Immature natural killer cell (primary cell): ENCODE data around the gene FBXL20. TPM values are rescaled to one million over a fixed set of nuclear protein-coding genes. Genes with fewer than 3 reads are reported as not detected.
"Not testable (repeated sequence)": the region's sequence is repeated elsewhere in the genome, so short reads cannot be mapped to it uniquely, and the experiment has no call there.

Source experiments
- DNase-seq, 3 donors: peaks; one replicate each; pipeline ENCODE4 v3.0.0; 2022; ENCODE audit warnings: mixed read lengths in 1 of 3
- H3K27ac Mint-ChIP-seq, 6 donors: one replicate each; pipeline ENCODE4 v1.8.0; 2020; ENCODE audit warnings: mixed read lengths in 6 of 6, mild to moderate bottlenecking in 5 of 6, inconsistent platforms in 4 of 6, moderate library complexity in 3 of 6
- H3K27me3 Mint-ChIP-seq, 3 donors: one replicate each; pipeline ENCODE4 v1.8.0; 2020 to 2021; ENCODE audit warnings: low read depth in 3 of 3, mild to moderate bottlenecking in 3 of 3, mixed read lengths in 3 of 3, moderate library complexity in 3 of 3, inconsistent platforms in 1 of 3
- H3K36me3 Mint-ChIP-seq, 3 donors: one replicate each; pipeline ENCODE4 v1.8.0; 2020; ENCODE audit warnings: mixed read lengths in 3 of 3, inconsistent platforms in 2 of 3, mild to moderate bottlenecking in 2 of 3
- H3K4me1 Mint-ChIP-seq, 2 donors: one replicate each; pipeline ENCODE4 v1.8.0; 2020; ENCODE audit warnings: inconsistent platforms in 2 of 2, mild to moderate bottlenecking in 2 of 2, mixed read lengths in 2 of 2, moderate library complexity in 1 of 2
- H3K4me3 Mint-ChIP-seq, 5 donors: one replicate each; pipeline ENCODE4 v1.8.0; 2020; ENCODE audit warnings: mild to moderate bottlenecking in 5 of 5, mixed read lengths in 5 of 5, inconsistent platforms in 3 of 5, moderate library complexity in 3 of 5
- H3K9me3 Mint-ChIP-seq, 6 donors: one replicate each; pipeline ENCODE4 v1.8.0; 2020; ENCODE audit warnings: mild to moderate bottlenecking in 6 of 6, mixed read lengths in 6 of 6, inconsistent platforms in 4 of 6, moderate library complexity in 3 of 6
- polyA plus RNA-seq, 3 donors: library from polyadenylated mRNA; unstranded; fragments of 300-500 nt; fragmentation: Illumina TruSeq; gene quantifications; one replicate each; pipeline ENCODE4 v1.2.3, GENCODE V29; 2021

FBXL20 gene
- polyA plus RNA-seq, 3 donors from 2014 or later, result 0.55 to 4.9 (median 2.4) TPM

- Mint-ChIP-seq H3K36me3 (no peaks in the 10 kb centered on the region), H3K27ac (no peak overlapping the region), H3K27me3 (peaks cover 0 to 2% (median 0%) of the 10 kb centered on the region in 3 donors), H3K9me3 (no peaks in the 10 kb centered on the region), H3K4me3 (no peak overlapping the region), H3K4me1 (peaks cover 12 to 15% of the 10 kb centered on the region in 2 donors)
- DNase-seq, result no peak
Observed at GRCh38 chr17:39365242-39365641, 36.2 kb downstream of the FBXL20 start.

GRCh38 chr17:39364236-39365025 is 37.0 kb downstream of the FBXL20 start:
- no peaks in the 10 kb centered on the region for H3K36me3 Mint-ChIP-seq
- H3K4me3 Mint-ChIP-seq, result no peak overlapping the region
- peak overlapping the region in 1 of 6 donors; percentile 42 for H3K27ac Mint-ChIP-seq
- no peaks in the 10 kb centered on the region for H3K9me3 Mint-ChIP-seq
- no peak for DNase-seq
- peaks cover 0 to 2% (median 0%) of the 10 kb centered on the region in 3 donors for H3K27me3 Mint-ChIP-seq
- peaks cover 12 to 15% of the 10 kb centered on the region in 2 donors for H3K4me1 Mint-ChIP-seq

- Mint-ChIP-seq H3K9me3 (no peaks in the 10 kb centered on the region), H3K27ac (peak overlapping the region in 2 of 6 donors; percentile 2 to 10), H3K36me3 (no peaks in the 10 kb centered on the region)
Observed at GRCh38 chr17:39361064-39361463, 40.4 kb downstream of the FBXL20 start.

GRCh38 chr17:39360537-39360936 is 40.9 kb downstream of the FBXL20 start:
- no peak overlapping the region for H3K4me3 Mint-ChIP-seq
- H3K27me3 Mint-ChIP-seq, result peaks cover 0 to 2% (median 0%) of the 10 kb centered on the region in 3 donors
- no peak overlapping the region for H3K27ac Mint-ChIP-seq
- no peaks in the 10 kb centered on the region for H3K9me3 Mint-ChIP-seq
- H3K36me3 Mint-ChIP-seq, result no peaks in the 10 kb centered on the region
- no peak for DNase-seq
- H3K4me1 Mint-ChIP-seq, result peaks cover 13 to 15% of the 10 kb centered on the region in 2 donors

More at GRCh38 chr17:39361064-39361463, 40.4 kb downstream of the FBXL20 start:
- Mint-ChIP-seq H3K4me1 (peaks cover 13 to 15% of the 10 kb centered on the region in 2 donors), H3K27me3 (peaks cover 0 to 2% (median 0%) of the 10 kb centered on the region in 3 donors), H3K4me3 (no peak overlapping the region)
- no peak for DNase-seq

GRCh38 chr17:39359994-39360393 is 41.4 kb downstream of the FBXL20 start:
- Mint-ChIP-seq H3K4me1 (peaks cover 9 to 10% of the 10 kb centered on the region in 2 donors), H3K9me3 (no peaks in the 10 kb centered on the region), H3K36me3 (no peaks in the 10 kb centered on the region), H3K27ac (no peak overlapping the region), H3K27me3 (peaks cover 0 to 2% (median 0%) of the 10 kb centered on the region in 3 donors), H3K4me3 (no peak overlapping the region)
- no peak for DNase-seq

- Mint-ChIP-seq H3K9me3 (no peaks in the 10 kb centered on the region), H3K27ac (no peak overlapping the region), H3K4me3 (no peak overlapping the region), H3K27me3 (no peaks in the 10 kb centered on the region), H3K4me1 (peaks cover 14 to 18% of the 10 kb centered on the region in 2 donors), H3K36me3 (no peaks in the 10 kb centered on the region)
- no peak for DNase-seq
Observed at GRCh38 chr17:39357986-39358385, 43.4 kb downstream of the FBXL20 start.

GRCh38 chr17:39357488-39357887 is 43.9 kb downstream of the FBXL20 start:
- Mint-ChIP-seq H3K9me3 (no peaks in the 10 kb centered on the region), H3K27ac (no peak overlapping the region), H3K36me3 (no peaks in the 10 kb centered on the region), H3K4me1 (peaks cover 19 to 23% of the 10 kb centered on the region in 2 donors), H3K4me3 (no peak overlapping the region), H3K27me3 (no peaks in the 10 kb centered on the region)
- no peak for DNase-seq

GRCh38 chr17:39352986-39353385 is 48.4 kb downstream of the FBXL20 start:
- Mint-ChIP-seq H3K4me3 (no peak overlapping the region), H3K27ac (peak overlapping the region in 4 of 6 donors; percentile 36 to 57 (median 44)), H3K27me3 (no peaks in the 10 kb centered on the region), H3K4me1 (peaks cover 27 to 41% of the 10 kb centered on the region in 2 donors), H3K9me3 (no peaks in the 10 kb centered on the region), H3K36me3 (no peaks in the 10 kb centered on the region)
- DNase-seq, result no peak

- H3K4me3 Mint-ChIP-seq, result no peak overlapping the region
- H3K9me3 Mint-ChIP-seq, result no peaks in the 10 kb centered on the region
- H3K4me1 Mint-ChIP-seq, result peaks cover 27 to 41% of the 10 kb centered on the region in 2 donors
- peak overlapping the region in 3 of 6 donors; percentile 36 to 57 (median 49) for H3K27ac Mint-ChIP-seq
- no peaks in the 10 kb centered on the region for H3K36me3 Mint-ChIP-seq
- DNase-seq, result no peak
- no peaks in the 10 kb centered on the region for H3K27me3 Mint-ChIP-seq
Observed at GRCh38 chr17:39352511-39352910, 48.9 kb downstream of the FBXL20 start.

- Mint-ChIP-seq H3K27me3 (no peaks in the 10 kb centered on the region), H3K4me3 (no peak overlapping the region), H3K9me3 (no peaks in the 10 kb centered on the region), H3K36me3 (no peaks in the 10 kb centered on the region), H3K4me1 (peaks cover 26 to 41% of the 10 kb centered on the region in 2 donors), H3K27ac (peak overlapping the region in 3 of 6 donors; percentile 18 to 58 (median 31))
- DNase-seq, result no peak
Observed at GRCh38 chr17:39351508-39351907, 49.9 kb downstream of the FBXL20 start.

- H3K4me1 Mint-ChIP-seq, result peaks cover 25 to 44% of the 10 kb centered on the region in 2 donors
- no peaks in the 10 kb centered on the region for H3K9me3 Mint-ChIP-seq
- H3K4me3 Mint-ChIP-seq, result no peak overlapping the region
- no peaks in the 10 kb centered on the region for H3K27me3 Mint-ChIP-seq
- no peak overlapping the region for H3K27ac Mint-ChIP-seq
- no peak for DNase-seq
- H3K36me3 Mint-ChIP-seq, result no peaks in the 10 kb centered on the region
Observed at GRCh38 chr17:39349246-39349645, 52.2 kb downstream of the FBXL20 start.

GRCh38 chr17:39346863-39347262 is 54.6 kb downstream of the FBXL20 start:
- H3K9me3 Mint-ChIP-seq, DNase-seq, H3K4me3 Mint-ChIP-seq, H3K27me3 Mint-ChIP-seq, H3K27ac Mint-ChIP-seq, H3K36me3 Mint-ChIP-seq: not testable (repeated sequence)
- peaks cover 15 to 26% of the 10 kb centered on the region in 2 donors for H3K4me1 Mint-ChIP-seq

- Mint-ChIP-seq H3K36me3 (peaks cover 0 to 4% (median 0%) of the 10 kb centered on the region in 3 donors), H3K9me3 (no peaks in the 10 kb centered on the region), H3K27ac (no peak overlapping the region), H3K4me3 (no peak overlapping the region), H3K4me1 (peaks cover 0 to 6% of the 10 kb centered on the region in 2 donors), H3K27me3 (no peaks in the 10 kb centered on the region)
- DNase-seq, result no peak
Observed at GRCh38 chr17:39341541-39341940, 59.9 kb downstream of the FBXL20 start.

- Mint-ChIP-seq H3K9me3 (no peaks in the 10 kb centered on the region), H3K27me3 (no peaks in the 10 kb centered on the region), H3K4me1 (peaks cover 0 to 8% of the 10 kb centered on the region in 2 donors), H3K4me3 (no peak overlapping the region), H3K27ac (no peak overlapping the region), H3K36me3 (peaks cover 0 to 8% (median 4%) of the 10 kb centered on the region in 3 donors)
- DNase-seq, result no peak
Observed at GRCh38 chr17:39340731-39341130, 60.7 kb downstream of the FBXL20 start.
